Cardiac muscle cell (in vitro differentiated cells and primary cell): ENCODE data around the gene PROX1. TPM values are rescaled to one million over a fixed set of nuclear protein-coding genes. Genes with fewer than 3 reads are reported as not detected.

ENCODE experiments used
- DNase-seq, 2 donors: peaks; one replicate each; pipeline versions ENCODE4 v3.0.0 to v3.0.0-alpha.2; 2010 to 2017; ENCODE audit warnings: low read depth in 1 of 2, low spot score in 1 of 2
- H3K27ac ChIP-seq: fragments of 200-600 bp; sonication (generic); 2 replicates; pipeline ENCODE4 v1.5.1; 2016
- H3K27me3 ChIP-seq: fragments of 200-600 bp; sonication (generic); 2 replicates; pipeline ENCODE4 v1.6.0; 2016; ENCODE audit warnings: control low read depth
- H3K36me3 ChIP-seq: fragments of 200-600 bp; sonication (generic); 2 replicates; pipeline ENCODE4 v1.5.1; 2016; ENCODE audit warnings: control low read depth
- H3K4me1 ChIP-seq: fragments of 200-600 bp; sonication (generic); 2 replicates; pipeline ENCODE4 v1.8.1; 2017; ENCODE audit warnings: low read depth, mild to moderate bottlenecking, mixed run types
- H3K4me3 ChIP-seq: fragments of 200-600 bp; sonication (generic); 2 replicates; pipeline ENCODE4 v1.5.1; 2016; ENCODE audit warnings: mild to moderate bottlenecking
- H3K9me3 ChIP-seq: fragments of 200-600 bp; sonication (generic); 2 replicates; pipeline ENCODE4 v1.5.1; 2017; ENCODE audit warnings: low read depth, mild to moderate bottlenecking, control low read depth
- CTCF ChIP-seq: IDR thresholded peaks from 2 replicates; pipeline ENCODE4 v1.5.1; 2012; ENCODE audit warnings: low read depth, mild to moderate bottlenecking, low read length
- polyA plus RNA-seq: library from polyadenylated mRNA; unstranded; fragments of >200 nt; fragmentation: Nextera tagmentation; extraction: Ambion mirVana; gene quantifications from 2 replicates; pipeline ENCODE4 v1.2.1, GENCODE V29; 2016
- total RNA-seq: library from RNA; depleted of rRNA; stranded (reverse); fragments of >200 nt; gene quantifications from 2 replicates; pipeline ENCODE4 v1.2.3, GENCODE V29; 2016

Gene PROX1
- total and polyA plus RNA-seq, 2 experiments from 2014 or later = 10.1 to 28.7 TPM

DNA sequence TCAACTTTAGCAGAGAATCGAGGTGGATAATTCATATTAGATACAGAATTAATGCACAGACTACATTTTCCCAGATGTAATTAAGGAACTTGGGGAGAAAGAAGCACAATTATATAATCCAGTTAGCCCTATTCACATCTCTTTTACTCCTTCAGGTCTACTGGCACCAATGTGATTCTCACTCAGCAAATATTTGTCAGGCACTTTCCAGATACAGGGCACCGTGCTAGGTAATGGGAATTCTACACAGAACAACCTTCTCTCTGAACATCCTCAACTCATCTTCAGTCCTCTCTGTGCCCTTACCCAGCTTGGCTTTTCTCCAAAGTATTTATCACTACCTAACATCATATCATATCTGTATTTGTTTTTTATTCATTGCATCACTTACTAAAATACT, 15.6 kb upstream of the PROX1 start:
- no peaks in the 10 kb centered on the region for H3K9me3 ChIP-seq
- H3K4me3 ChIP-seq = no peak overlapping the region
- TF ChIP-seq CTCF = no peak
- H3K27ac ChIP-seq = no peak overlapping the region
- H3K36me3 ChIP-seq = no peaks in the 10 kb centered on the region
- DNase-seq = no peak
- H3K4me1 ChIP-seq = peaks cover 4% of the 10 kb centered on the region
- no peaks in the 10 kb centered on the region for H3K27me3 ChIP-seq

- Histone ChIP-seq H3K4me3 (no peak overlapping the region), H3K27me3 (no peaks in the 10 kb centered on the region), H3K4me1 (peaks cover 14% of the 10 kb centered on the region), H3K36me3 (no peaks in the 10 kb centered on the region), H3K27ac (no peak overlapping the region), H3K9me3 (no peaks in the 10 kb centered on the region)
- TF ChIP-seq CTCF = no peak
- DNase-seq = no peak
Measured at GRCh38 chr1:213973129-213973528, 14.6 kb upstream of the PROX1 start.

- H3K27me3 ChIP-seq = peaks cover 10% of the 10 kb centered on the region
Measured at GRCh38 chr1:213976665-213977485, 10.9 kb upstream of the PROX1 start.

GRCh38 chr1:213977486-213977842, 10.3 kb upstream of the PROX1 start:
- TF ChIP-seq CTCF = no peak
- H3K4me1 ChIP-seq = peaks cover 20% of the 10 kb centered on the region
- peak in 1 of 2 donors; percentile 26 for DNase-seq

More at GRCh38 chr1:213976665-213977485, 10.9 kb upstream of the PROX1 start:
- H3K4me1 ChIP-seq = peaks cover 20% of the 10 kb centered on the region
- H3K4me3 ChIP-seq = no peak overlapping the region
- no peaks in the 10 kb centered on the region for H3K36me3 ChIP-seq
- TF ChIP-seq CTCF = no peak
- H3K9me3 ChIP-seq = no peaks in the 10 kb centered on the region
- DNase-seq = no peak
- H3K27ac ChIP-seq = no peak overlapping the region

GRCh38 chr1:213977909-213978308, 9.9 kb upstream of the PROX1 start:
- Histone ChIP-seq H3K4me3 (no peak overlapping the region), H3K9me3 (no peaks in the 10 kb centered on the region), H3K4me1 (peaks cover 20% of the 10 kb centered on the region), H3K36me3 (no peaks in the 10 kb centered on the region), H3K27me3 (peaks cover 11% of the 10 kb centered on the region), H3K27ac (no peak overlapping the region)
- no peak for DNase-seq
- no peak for TF ChIP-seq CTCF

More at GRCh38 chr1:213977486-213977842, 10.3 kb upstream of the PROX1 start:
- no peak overlapping the region for H3K27ac ChIP-seq
- no peaks in the 10 kb centered on the region for H3K36me3 ChIP-seq
- peaks cover 11% of the 10 kb centered on the region for H3K27me3 ChIP-seq
- no peaks in the 10 kb centered on the region for H3K9me3 ChIP-seq
- H3K4me3 ChIP-seq = no peak overlapping the region
